ENCODE measurements around the gene FGGY. TPM values are rescaled to one million over a fixed set of nuclear protein-coding genes. Genes with fewer than 3 reads are reported as not detected.

Gene FGGY
- total and polyA plus RNA-seq, 2 donors (not counting 1 experiment from before 2014, with no cell fraction given): 6.1 to 38.5 TPM

DNA sequence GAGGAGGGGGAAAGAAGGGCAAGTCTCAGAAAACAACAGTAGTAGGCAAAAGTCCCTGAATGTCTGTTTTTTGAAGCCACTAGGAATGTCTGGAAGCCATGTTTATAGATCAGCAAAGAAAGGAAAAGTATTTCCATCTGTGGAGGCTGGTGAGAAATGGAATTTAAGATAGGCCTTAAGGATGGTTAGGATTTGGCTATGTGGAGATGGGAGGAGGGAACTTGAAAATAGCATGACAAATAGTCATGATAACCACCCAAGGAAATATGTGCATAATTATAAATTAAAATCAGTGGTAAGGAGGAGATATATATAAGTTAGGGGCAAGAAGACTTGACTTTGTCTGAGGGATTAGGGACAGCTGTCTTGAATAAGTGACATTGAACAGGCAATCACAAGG is 33.8 kb upstream of the FGGY start:
- Histone ChIP-seq H2AFZ (ENCODE audit: insufficient read depth, low read depth, low read length, poor library complexity, severe bottlenecking) (no peak overlapping the region), H3K9me3 (ENCODE audit: control extremely low read depth in 1 of 3, control insufficient read depth in 2 of 3, insufficient read depth in 1 of 3, low read length in 2 of 3) (no peaks in the 10 kb centered on the region), H3K36me3 (replicated peaks in 1 of 2; ENCODE audit: control extremely low read depth in 1 of 2, control insufficient read depth in 1 of 2, extremely low read depth in 1 of 2, insufficient read depth in 2 of 2, low read length in 1 of 2) (no peaks in the 10 kb centered on the region), H3K27me3 (replicated peaks in 1 of 4; ENCODE audit: control extremely low read depth in 1 of 4, control insufficient read depth in 3 of 4, insufficient read depth in 4 of 4, low read length in 3 of 4) (no peaks in the 10 kb centered on the region), H4K20me1 (ENCODE audit: control insufficient read depth, insufficient read depth, low read length, poor library complexity, severe bottlenecking) (no peaks in the 10 kb centered on the region), H3K79me2 (ENCODE audit: control insufficient read depth, insufficient read depth, low read length) (no peaks in the 10 kb centered on the region), H3K4me2 (replicated peaks; ENCODE audit: low read depth, low read length, poor library complexity, severe bottlenecking) (no peak overlapping the region), H3K27ac (ENCODE audit: low read length in 2 of 2) (no peak overlapping the region), H3K9ac (ENCODE audit: low read length) (no peak overlapping the region), H3K4me3 (ENCODE audit: control extremely low read depth in 1 of 5, extremely low read depth in 1 of 5, insufficient read depth in 1 of 5, low read depth in 2 of 5, low read length in 4 of 5) (no peak overlapping the region), H3K4me1 (ENCODE audit: control insufficient read depth in 2 of 2, insufficient read depth in 2 of 2, low read length in 2 of 2) (peaks cover 22 to 27% of the 10 kb centered on the region in 2 donors)
- ChIA-PET CTCF (no interaction called here), POLR2A (no interaction called here)
- TF ChIP-seq CTCF (IDR thresholded peaks at IDR 0.05) (no peak), EZH2 (IDR thresholded peaks at IDR 0.05; ENCODE audit: borderline replicate concordance, insufficient read depth, low read depth, low read length, poor library complexity, severe bottlenecking) (no peak)
- Mint-ChIP-seq H3K27ac (no peak overlapping the region), H3K4me3 (no peak overlapping the region), H3K9me3 (ENCODE audit: insufficient read depth) (no peaks in the 10 kb centered on the region), H3K4me1 (peaks cover 28% of the 10 kb centered on the region), H3K27me3 (no peaks in the 10 kb centered on the region)
- DNase-seq (no peak), ATAC-seq (ENCODE audit: low read depth) (no peak)
- intact Hi-C loops (cut with micrococcal nuclease): no loop called here

DNA sequence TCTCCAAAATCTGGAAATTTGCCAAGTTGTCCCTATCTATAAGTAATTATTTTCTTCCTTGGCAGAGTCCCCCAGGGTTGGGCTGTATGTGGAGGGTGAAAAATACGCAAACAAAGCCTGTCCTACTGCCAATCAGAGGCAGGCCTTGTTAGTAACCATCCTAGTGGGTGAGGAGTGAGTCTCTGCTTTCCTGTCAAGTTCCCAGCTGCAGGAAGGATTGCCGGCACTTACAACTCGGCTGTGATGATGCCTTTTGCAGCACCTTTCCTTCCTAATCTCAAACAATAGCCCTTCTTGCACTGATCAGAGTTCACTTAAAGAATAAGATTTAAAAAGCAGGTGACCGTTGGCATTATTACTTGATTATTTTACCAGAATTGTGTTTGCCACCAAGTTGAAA is 31.3 kb upstream of the FGGY start:
- intact Hi-C loops (cut with micrococcal nuclease): loop anchor here (1.0 kb wide), 4 partner anchors 27 to 480 kb away; no protein-coding TSS in a partner anchor
- H3K4me3 ChIP-seq (ENCODE audit: control extremely low read depth in 1 of 5, extremely low read depth in 1 of 5, insufficient read depth in 1 of 5, low read depth in 2 of 5, low read length in 4 of 5): no peak overlapping the region
- no peak overlapping the region for H3K4me2 ChIP-seq (replicated peaks; ENCODE audit: low read depth, low read length, poor library complexity, severe bottlenecking)
- H3K9ac ChIP-seq (ENCODE audit: low read length): no peak overlapping the region
- peaks cover 22 to 34% of the 10 kb centered on the region in 2 donors for H3K4me1 ChIP-seq (ENCODE audit: control insufficient read depth in 2 of 2, insufficient read depth in 2 of 2, low read length in 2 of 2)
- Mint-ChIP-seq H3K27ac (no peak overlapping the region), H3K27me3 (no peaks in the 10 kb centered on the region), H3K4me1 (peaks cover 37% of the 10 kb centered on the region), H3K9me3 (ENCODE audit: insufficient read depth) (no peaks in the 10 kb centered on the region), H3K4me3 (no peak overlapping the region)
- no peaks in the 10 kb centered on the region for H3K36me3 ChIP-seq (replicated peaks in 1 of 2; ENCODE audit: control extremely low read depth in 1 of 2, control insufficient read depth in 1 of 2, extremely low read depth in 1 of 2, insufficient read depth in 2 of 2, low read length in 1 of 2)
- no peaks in the 10 kb centered on the region for H4K20me1 ChIP-seq (ENCODE audit: control insufficient read depth, insufficient read depth, low read length, poor library complexity, severe bottlenecking)
- no peak for DNase-seq
- TF ChIP-seq CTCF (IDR thresholded peaks at IDR 0.05) (no peak), EZH2 (IDR thresholded peaks at IDR 0.05; ENCODE audit: borderline replicate concordance, insufficient read depth, low read depth, low read length, poor library complexity, severe bottlenecking) (no peak)
- H2AFZ ChIP-seq (ENCODE audit: insufficient read depth, low read depth, low read length, poor library complexity, severe bottlenecking): no peak overlapping the region
- ChIA-PET CTCF (interaction anchor here (1.0 to 1.3 kb wide), 5 partner anchors 25 to 295 kb away, joined by 3 to 5 read pairs (median 3); no protein-coding TSS in a partner anchor), POLR2A (interaction anchor here (2.1 kb wide), 1 partner anchor 482 kb away, joined by 9 read pairs; the partner anchor contains the start of gene JUN)
- no peaks in the 10 kb centered on the region for H3K27me3 ChIP-seq (replicated peaks in 1 of 4; ENCODE audit: control extremely low read depth in 1 of 4, control insufficient read depth in 3 of 4, insufficient read depth in 4 of 4, low read length in 3 of 4)
- no peak overlapping the region for H3K27ac ChIP-seq (ENCODE audit: low read length in 2 of 2)
- no peaks in the 10 kb centered on the region for H3K79me2 ChIP-seq (ENCODE audit: control insufficient read depth, insufficient read depth, low read length)
- H3K9me3 ChIP-seq (ENCODE audit: control extremely low read depth in 1 of 3, control insufficient read depth in 2 of 3, insufficient read depth in 1 of 3, low read length in 2 of 3): no peaks in the 10 kb centered on the region
- no peak for ATAC-seq (ENCODE audit: low read depth)
- WGBS (ENCODE audit: insufficient coverage): 100% methylated on average over 1 of the region's 4 CpGs
